ENCODE measurements around the gene ANGPTL4.
A peak's percentile ranks its signal among the peaks of the same experiment; 100 is the strongest.
"Not testable (repeated sequence)": the region's sequence is repeated elsewhere in the genome, so short reads cannot be mapped to it uniquely, and the experiment has no call there.

Gene ANGPTL4, protein sequence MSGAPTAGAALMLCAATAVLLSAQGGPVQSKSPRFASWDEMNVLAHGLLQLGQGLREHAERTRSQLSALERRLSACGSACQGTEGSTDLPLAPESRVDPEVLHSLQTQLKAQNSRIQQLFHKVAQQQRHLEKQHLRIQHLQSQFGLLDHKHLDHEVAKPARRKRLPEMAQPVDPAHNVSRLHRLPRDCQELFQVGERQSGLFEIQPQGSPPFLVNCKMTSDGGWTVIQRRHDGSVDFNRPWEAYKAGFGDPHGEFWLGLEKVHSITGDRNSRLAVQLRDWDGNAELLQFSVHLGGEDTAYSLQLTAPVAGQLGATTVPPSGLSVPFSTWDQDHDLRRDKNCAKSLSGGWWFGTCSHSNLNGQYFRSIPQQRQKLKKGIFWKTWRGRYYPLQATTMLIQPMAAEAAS

DNA sequence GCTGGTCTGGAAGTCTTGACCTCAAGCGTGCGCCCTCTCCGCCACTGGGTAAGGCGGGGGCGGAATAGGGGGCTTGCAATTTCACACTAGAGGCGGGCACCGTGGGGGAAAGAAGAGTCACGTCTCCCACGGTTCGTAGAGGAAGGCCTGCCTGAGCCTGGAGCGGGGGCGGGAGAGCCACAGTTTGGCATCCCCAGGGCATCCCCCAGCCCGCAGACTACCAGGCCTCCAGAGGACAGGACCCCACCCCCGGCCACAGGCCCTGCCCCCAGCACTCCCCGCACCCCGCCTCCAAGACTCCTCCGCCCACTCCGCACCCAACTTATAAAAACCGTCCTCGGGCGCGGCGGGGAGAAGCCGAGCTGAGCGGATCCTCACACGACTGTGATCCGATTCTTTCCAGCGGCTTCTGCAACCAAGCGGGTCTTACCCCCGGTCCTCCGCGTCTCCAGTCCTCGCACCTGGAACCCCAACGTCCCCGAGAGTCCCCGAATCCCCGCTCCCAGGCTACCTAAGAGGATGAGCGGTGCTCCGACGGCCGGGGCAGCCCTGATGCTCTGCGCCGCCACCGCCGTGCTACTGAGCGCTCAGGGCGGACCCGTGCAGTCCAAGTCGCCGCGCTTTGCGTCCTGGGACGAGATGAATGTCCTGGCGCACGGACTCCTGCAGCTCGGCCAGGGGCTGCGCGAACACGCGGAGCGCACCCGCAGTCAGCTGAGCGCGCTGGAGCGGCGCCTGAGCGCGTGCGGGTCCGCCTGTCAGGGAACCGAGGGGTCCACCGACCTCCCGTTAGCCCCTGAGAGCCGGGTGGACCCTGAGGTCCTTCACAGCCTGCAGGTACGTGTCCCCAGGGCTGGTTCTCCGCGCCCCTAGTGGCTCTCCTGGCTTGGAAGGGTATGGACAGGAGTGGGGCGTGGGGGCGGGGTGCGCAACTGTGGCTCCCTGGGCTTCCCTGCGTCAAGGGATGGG is at the start of gene ANGPTL4:
Gene ANGPTL4, plus strand, starts transcription at position 353 of the 969 bp plus-strand sequence. Its CDS starts 167 bp downstream, at position 520.
- no peak for DNase-seq

DNA sequence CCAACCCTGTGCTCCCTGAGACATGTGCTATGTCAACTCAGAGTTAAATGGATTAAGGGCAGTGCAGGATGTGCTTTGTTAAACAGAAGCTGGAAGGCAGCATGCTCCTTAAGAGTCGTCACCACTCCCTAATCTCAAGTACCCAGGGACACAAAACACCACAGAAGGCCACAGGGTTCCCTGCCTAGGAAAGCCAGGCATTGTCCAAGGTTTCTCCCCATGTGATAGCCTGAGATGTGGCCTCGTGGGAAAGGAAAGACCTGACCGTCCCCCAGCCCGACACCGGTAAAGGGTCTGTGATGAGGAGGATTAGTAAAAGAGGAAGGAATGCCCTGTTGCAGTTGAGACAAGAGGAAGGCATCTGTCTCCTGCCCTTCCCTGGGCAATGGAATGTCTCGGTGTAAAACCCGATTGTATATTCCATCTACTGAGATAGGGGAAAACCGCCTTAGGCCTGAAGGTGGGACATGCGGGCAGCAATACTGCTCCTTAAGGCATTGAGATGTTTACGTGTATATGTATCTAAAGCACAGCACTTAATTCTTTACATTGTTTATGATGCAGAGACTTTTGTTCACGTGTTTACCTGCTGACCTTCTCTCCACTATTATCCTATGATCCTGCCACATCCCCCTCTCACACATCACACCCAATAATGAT is 48.8 kb upstream of the ANGPTL4 start:
- DNase-seq, result not testable (repeated sequence)

DNA sequence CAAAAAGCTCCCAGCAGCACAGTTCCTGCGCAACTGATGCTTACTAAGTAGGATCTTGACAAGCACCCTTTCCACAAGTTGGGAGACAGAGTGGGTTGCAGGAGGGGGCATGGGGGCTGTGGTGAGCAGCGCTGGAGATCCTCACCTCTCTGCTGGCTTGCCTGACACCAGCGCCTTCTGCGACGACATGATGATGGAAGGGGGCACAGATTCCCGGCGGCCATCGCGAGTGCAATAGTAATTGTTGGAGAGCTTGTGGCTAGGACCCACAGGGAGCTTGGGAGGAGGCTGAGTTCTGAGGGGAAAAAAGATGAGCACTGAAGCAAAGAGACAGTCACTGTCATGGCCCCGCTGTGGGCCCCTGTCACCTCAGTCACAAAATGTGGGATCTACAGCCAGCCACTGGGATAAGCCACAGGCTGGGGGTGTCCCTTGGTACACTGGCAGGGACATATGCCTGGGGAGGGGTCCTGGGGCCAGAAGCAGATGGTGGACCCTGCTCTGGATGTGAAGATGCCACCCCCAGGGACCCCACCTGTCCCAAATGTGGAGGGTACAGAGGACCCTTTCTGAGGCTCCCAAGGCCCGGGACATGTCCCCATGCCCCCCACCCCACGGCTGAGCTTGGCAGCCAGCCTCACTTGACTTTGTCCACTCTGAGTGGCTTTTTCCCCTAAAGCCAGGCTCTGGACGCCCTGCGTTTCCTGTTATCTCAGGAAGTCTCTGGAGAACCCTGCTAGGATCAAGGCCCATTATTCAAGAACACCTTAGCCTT is 47.4 kb upstream of the ANGPTL4 start:
- DNase-seq, result no peak

DNA sequence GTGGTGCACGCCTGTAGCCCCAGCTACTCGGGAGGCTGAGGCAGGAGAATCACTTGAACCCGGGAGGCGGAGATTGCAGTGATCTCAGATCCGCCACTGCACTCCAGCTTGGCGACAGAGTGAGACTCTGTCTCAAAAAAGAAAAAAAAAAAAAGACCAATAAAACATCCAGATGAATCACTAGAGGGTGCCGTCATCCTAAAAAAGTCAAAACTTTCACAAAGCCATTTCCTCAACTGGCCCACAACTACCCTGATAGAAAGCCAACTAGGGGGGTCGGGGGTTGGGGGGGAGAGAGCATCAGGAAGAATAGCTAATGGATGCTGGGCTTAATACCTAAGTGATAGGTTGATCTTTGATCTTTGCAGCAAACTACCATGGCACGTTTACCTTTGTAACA is 45.1 kb upstream of the ANGPTL4 start:
- DNase-seq, result not testable (repeated sequence)

DNA sequence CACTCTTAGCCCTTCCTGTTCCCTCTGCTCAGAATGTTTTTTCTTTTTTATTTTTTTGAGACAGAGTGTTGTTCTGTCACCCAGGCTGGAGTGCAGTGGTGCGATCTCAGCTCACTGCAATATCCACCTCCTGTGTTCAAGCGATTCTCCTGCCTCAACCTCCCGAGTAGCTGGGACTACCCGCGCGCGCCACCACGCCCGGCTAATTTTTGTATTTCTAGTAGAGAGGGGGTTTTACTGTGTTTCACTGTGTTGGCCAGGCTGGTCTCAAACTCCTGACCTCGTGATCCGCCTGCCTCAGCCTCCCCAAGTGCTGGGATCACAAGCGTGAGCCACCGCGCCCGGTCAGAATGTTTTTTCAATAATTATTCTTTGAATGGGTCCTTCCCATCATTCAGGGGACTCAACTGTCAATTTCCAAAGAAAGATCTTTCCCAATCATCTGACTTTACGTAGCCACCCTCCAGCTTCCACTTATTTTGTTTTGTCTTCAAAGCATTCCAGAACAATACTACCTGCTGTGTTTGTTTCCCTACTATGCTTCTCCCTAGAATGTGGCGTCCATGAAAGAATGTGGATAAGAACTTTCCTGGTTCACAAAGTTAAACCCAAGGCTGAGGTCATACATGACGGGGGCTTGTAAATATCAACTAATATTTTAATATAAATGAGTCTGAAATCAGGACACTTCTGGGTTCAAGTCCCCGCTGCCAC is 44.0 kb upstream of the ANGPTL4 start:
- no peak for DNase-seq

DNA sequence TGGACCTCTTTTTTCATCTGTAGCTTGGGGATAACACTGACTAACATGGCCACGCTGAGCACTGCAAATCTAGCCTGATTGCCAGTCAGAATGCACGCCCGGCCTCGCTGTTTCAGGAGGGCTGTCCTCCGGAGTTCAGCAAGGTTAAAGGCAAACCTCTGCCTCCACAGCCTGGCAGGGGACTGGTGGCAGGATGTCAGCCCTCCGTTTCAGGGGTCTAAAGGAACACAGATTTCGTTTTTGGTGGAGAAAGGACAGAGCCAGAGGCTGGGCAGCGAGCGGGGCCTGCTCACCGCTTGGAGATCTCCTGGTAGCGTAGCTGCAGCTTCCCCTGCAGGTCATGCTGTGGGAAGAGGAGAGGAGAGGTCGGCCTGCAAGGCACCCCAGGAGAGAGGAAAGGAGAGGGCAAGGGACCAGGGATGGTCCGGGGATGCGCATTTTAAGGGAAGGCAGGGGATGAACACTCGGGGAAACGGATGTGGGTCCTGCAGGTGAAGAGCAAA is 43.3 kb upstream of the ANGPTL4 start:
- no peak for DNase-seq

DNA sequence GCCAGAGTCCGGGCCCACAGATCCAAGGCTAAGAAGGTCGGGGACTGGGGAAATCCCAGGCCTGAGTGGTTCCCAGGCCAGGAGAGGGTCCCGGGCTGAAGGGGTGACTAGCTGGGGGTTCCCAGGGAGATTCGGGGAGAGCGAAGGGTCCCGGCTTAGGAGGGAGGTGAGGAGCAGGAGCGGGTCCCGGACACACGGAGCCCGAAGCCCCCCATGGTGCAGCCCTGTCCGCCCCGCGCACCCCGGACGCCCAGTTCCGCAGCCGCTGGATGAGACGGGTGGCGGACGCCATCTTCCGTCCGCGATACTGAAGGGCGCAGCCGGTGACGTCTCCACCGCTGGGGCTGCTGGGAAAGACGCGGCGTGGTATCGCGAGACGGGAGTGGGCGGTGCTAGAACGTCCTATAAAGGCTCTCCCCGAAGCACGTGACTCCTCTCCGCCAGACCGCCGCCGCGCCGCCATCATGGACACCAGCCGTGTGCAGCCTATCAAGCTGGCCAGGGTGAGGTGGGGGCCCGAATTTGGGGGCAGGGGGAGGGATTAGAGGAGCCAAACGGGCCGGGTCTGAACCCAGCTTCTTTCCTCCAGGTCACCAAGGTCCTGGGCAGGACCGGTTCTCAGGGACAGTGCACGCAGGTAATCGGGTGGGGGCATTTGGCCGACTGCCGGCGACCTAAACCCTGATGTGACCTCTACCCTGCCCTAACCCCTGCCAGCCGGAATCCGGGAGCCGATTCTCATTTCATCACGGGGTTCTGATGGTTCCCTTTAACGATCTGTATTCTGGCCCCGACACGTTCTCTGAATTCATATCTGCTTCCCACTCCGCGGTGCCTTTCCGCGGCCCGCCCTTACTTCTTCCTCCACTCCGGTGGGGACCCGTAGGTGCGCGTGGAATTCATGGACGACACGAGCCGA is 42.6 kb upstream of the ANGPTL4 start, which contains the start of the genes NDUFA7 and RPS28:
Gene NDUFA7, minus strand, starts transcription at position 309 of the 919 bp plus-strand sequence. Its CDS starts 17 bp downstream, at position 292.
Gene RPS28, plus strand, starts transcription at position 430 of the 919 bp plus-strand sequence. Its CDS starts 35 bp downstream, at position 465.
- peak; percentile 90 to 94 (median 92) for DNase-seq

DNA sequence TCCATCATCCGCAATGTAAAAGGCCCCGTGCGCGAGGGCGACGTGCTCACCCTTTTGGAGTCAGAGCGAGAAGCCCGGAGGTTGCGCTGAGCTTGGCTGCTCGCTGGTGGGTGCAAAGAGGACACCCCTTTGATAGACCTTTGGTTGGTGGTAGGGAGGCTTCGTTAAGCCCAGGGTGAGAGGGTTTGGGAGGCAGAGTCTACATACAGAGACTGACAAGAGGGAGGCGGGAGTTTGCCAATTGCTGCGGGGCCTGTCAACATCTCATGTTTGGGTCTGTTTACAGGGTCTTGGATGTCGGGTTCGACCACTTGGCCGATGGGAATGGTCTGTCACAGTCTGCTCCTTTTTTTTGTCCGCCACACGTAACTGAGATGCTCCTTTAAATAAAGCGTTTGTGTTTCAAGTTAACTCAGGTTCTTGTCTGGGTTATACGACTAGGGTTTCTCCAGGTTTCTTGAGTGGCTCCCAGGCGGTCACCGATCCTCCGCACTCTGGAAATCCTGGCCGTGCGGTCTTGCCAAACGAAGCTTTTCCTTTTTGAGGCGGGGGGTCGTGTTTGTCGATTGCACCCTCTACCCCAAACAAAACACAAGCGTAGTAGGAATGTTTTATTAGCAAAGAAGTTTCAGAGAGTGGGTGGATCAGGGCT is 41.8 kb upstream of the ANGPTL4 start:
- DNase-seq, result no peak

DNA sequence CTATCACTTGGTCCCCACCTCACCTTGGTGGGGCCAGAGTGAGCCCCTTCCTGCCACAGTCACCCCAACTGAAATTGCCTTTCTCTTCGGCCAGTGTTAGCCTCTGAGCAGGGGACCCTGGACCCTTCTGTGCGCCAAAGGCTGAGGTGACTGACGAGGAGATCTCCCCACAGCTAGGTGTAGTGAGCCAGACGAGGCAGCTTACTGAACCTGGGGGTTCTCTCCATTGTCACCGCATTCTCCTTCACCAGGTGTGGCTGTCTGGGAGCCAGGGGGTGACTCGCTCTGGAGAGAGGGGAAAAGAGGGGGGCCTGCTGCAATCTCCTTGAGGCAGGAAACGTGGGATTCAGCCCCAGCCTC is 41.3 kb upstream of the ANGPTL4 start:
- no peak for DNase-seq

DNA sequence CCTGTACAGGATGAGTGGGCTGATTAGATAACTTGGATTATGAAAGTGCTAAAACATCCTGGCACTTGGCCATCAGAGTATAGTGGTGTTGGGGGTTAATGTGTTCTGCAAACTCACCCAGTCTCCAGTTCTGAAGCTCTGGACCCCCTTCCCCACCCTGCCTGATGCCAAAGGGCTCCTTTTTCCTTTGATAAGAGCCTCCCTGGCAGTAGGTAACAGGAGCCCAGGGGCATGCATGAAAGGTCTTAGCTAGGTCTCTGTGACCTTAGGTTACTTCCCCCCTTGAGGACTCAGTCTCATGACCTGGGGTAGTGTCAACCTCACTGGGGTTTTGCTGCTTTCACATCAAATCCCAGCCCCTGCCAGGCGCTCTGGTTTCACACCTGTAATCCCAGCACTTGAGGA is 40.2 kb upstream of the ANGPTL4 start:
- no peak for DNase-seq

DNA sequence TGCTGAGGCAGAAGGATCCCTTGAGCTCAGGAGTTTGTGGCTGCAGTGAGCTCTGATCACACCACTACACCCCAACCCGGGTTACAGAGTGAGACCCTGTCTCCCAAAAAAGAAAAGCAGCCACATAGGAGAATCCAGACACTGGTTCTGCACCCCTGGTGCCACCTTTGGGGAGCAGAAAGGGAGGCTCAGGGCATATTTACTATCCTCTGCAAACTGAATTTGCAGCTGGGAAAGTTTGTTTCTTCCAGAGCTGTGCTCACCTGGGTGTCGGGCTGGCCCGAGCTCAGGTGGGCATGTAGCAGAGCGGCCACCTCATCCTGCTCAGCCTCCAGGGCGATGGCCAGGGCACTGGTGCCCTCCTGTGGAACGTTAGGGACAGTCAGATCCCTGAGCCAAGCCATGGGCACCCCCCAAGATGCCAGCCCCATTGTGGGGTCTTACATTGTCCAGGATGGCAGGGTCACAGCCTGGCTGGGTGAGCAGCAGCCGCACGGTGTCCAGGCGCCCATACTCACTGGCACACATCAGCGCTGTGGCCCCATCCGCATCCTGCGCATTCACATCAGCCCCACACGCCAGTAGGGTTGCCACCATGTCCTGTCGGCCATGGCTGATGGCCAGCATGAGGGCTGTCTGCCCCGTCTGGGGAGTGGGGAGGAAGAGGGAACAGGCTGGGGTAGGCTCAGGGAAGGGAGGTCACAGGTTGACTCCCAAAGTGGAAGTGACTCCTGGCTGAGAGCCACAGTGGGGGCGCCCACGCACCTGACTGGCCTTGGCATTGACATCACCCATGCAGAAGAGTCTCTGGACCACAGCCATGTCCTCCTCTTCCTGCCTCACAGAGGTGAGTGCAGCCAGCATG is 39.5 kb upstream of the ANGPTL4 start:
- no peak for DNase-seq

DNA sequence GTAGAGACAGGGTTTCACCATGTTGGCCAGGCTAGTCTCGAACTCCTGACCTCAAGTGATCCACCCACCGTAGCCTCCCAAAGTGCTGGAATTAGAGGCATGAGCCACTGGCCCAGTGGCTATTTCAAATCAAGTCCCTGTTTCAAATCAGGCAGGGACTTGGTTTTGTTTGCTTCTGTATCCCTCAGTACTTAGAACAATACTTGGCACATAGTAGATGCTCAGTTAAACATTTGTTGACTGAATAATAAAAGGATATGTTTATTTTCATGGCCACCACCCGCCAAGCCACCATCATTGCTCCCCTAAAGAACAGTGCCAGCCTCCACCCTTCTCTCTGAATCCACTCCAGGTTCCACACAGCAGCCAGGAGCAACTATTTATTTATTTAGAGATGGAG is 38.5 kb upstream of the ANGPTL4 start:
- no peak for DNase-seq

DNA sequence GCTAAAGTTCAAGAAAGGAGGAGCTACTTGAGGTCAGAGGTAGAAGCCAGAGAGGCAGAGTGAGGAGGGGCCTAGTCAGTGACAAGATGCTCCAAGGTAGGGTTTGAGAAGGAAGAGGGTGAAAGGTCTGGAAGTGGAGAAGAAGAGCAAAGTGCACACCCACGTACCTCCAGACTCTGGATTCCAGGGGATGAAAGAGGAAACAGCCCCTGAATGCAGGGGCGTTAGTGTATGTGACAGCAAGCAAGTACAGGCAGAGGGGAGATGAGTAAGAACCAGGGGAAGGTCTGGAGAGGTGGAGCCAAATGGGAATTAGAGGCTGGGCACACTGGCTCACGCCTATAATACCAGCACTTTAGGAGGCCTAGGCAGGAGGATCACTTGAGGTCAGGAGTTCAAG is 34.0 kb upstream of the ANGPTL4 start:
- DNase-seq, result no peak

DNA sequence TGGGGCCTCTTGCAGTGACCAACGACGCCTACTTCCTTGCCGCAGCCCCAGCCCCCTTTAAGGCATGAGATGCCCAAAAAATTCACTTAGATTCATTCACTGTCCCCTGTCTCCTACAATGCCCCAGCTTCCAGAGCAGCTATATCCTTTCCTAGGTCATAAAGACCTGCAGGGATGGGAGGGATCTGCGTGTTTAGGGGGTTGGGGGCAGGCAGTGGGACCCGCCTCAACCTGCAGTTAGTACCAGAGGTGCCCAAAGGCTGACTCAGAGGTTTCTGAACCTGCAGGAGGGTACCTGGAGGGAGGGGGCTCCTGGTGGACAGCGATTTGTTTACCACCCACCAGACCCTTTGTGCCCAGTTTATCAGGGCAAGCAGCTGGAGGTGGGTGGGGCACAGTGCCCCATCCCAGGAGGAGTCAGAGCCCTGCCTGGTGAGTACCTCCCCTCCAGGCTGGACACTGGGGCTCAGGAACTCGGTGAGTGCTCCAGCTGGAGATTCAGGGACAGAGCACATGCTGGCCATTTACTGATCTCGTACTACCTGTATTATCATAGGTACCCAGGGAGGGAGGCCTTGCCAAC is 32.6 kb upstream of the ANGPTL4 start:
- DNase-seq, result no peak

DNA sequence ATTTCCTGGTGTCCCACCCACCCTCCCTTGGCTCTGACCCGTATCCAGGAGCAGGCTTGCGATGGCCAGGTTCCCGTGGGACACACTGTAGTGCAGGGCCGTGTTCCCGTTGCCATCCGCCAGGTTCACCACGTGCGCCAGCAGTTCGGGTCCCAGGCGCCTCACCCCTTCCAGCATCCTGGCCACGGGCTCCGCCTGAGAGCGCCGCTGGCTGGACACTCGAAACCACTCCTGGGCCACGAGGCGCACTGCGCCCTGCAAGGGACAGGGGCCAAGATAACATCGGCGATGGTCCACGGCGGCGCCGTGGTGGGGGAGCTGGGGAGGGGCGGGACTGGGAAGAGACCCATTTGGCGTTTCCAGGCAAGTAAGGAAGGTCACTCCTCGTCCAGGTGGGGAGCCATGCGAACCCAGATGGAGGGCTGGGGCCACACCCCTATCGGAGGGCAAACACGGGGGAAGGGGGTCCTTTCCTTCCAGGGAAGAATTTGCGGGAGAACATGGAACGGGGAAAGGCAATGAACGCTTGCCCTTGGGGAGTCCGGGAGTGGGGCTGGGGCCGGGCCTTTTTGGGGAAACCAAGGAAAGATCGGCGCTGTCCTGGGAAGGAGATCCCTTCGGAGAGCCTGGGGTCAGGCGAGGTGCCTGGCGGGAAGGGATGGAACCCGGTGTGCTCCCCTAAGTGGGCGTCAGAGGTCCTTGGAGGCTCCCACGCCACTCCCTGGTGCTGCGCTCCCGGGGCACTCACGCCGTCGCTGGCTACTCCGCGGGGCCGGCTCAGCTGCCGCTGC is 30.8 kb upstream of the ANGPTL4 start:
- DNase-seq, result no peak

DNA sequence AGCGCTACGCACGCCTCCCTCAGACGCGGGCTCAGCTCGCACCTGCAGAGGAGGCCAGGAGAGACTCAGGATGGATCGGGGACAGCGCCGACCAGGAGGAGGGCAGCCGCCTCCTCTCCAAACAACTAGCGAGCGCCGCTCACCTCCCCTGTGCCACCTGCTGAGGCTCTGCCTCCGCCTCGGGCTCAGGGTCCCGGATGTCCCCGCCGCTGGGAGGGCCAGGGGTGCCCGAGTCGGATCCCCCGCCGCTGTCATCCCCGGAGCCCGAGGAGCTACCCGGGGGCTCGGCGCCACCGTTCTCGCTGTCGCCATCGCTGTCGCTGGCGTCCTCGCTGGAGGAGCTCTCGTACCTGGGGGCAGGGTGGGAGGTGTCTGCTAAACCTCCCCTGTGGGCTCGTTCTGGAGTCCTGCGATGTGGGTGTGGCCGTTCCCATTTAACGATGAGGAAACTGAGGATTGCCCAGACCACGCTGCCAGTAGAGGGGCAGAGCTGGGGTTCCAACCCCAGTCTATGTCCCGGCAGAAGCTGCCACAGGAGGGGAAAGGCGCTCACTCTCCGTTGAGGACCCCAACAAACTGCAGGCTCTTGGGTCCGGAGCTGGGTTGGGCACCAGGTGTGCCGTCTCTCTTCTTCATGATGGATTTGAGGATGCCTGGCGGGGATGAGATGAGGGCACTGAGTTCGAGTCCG is 30.0 kb upstream of the ANGPTL4 start:
- DNase-seq, result no peak

Measured in activated CD4-positive, CD25-positive, alpha-beta regulatory T cell (primary cell).